ENCODE results near the gene PTDSS2. TPM values are rescaled to one million over a fixed set of nuclear protein-coding genes. Genes with fewer than 3 reads are reported as not detected.
A peak's percentile ranks its signal among the peaks of the same experiment; 100 is the strongest.

PTDSS2 gene
- total and polyA plus RNA-seq, 9 of the 15 experiments (the other 6 are each of a cell fraction or from before 2014, with no cell fraction given): 0.45 to 53.9 (median 17.2) TPM

DNA sequence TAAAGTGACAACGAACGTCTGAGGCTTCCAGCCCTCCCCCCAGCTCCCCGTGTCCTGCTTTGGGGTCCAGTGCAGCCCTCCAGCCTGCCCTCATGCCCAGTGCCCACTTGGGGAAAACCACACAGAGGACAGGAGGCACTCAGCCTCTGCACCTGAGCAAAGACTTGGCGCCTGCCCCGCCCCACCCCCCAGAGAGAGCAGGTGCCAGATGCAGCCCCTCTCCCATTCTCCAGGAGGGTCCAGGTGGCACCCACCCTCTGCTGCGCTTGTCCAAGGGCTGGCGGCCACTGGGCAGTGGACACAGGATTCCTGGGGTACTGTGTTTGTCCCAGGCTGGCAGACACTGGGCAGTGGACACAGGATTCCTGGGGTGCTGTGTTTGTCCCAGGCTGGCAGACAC is 41.3 kb downstream of the PTDSS2 start (continued):
- TF ChIP-seq ZNF174 (CRISPR knock-in tag; IDR thresholded peaks at IDR 0.05): no peak
- no peak for TF ChIP-seq ZNF146 (CRISPR knock-in tag; IDR thresholded peaks at IDR 0.05; ENCODE audit: unreplicated experiment)

DNA sequence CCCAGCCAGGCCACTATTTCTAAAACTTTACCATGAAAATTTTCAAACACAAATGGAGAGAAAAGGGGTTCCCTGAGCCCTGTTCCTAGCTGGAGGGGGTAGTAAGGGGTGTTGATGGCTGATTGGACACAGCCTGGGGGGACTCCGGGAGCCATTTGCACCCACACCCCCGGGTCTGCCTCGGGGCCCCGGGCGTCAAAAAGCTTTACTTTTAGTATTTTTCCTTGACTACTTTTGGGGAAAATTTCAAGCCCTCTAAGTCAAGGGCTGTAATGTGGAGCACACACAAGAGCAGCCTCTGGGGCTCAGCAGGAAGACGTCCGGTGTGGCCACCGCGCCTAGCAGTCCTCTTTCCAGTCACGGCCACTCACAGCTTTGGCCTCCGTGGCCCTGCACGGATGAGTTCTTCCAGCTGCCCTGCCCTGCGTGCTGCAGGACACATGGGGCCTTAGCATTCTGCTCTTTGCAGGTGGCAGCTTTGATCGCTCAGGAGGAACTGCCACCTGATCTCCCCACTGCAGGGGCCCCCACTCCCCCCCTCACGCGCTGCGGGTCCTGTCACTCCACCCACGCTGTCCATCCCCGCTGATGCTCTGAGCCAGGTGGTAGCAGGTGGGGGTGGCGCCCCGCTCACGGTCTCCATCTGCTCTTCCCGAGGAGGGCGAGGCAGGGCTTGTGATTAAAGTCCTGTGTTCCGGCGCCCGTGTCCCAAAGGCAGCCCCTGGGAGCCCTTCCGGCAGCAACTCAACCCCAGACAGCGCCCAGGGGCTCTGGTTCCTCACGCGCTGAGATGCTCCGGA is 42.5 kb downstream of the PTDSS2 start:
- H3K9me3 ChIP-seq (replicated peaks; ENCODE audit: control insufficient read depth, insufficient read depth, low read depth, low read length): peaks cover 4% of the 10 kb centered on the region
- intact Hi-C loops (cut with micrococcal nuclease): no loop called here
- no TSS peak for BruUV-seq (replicated peaks)
- in situ Hi-C loops (cut with MboI): no loop called here
- ChIA-PET POLR2A (interaction anchor here (0.7 to 2.3 kb wide), 6 partner anchors 10 to 32 kb away, joined by 4 to 13 read pairs (median 8); partner anchors contain the start of gene RNH1), CTCF (ENCODE audit: low intra/inter-chr PET ratio) (no interaction called here)
- WGBS (ENCODE audit: insufficient coverage, low coverage, missing lambda C conversion rate): 89% methylated on average over 32 of the region's 32 CpGs
- no peak overlapping the region for H2AFZ ChIP-seq (ENCODE audit: low read depth, low read length)
- FAIRE-seq: no peak
- peaks cover 0 to 37% of the 10 kb centered on the region in 2 experiments; a peak in 2 of 5 replicates for H3K4me1 ChIP-seq (replicated peaks in 1 of 2; ENCODE audit: control insufficient read depth in 2 of 2, insufficient read depth in 2 of 2, low read length in 2 of 2)
- peak; percentile 32 for ATAC-seq
- no peak overlapping the region for H3K4me3 ChIP-seq
- no peak overlapping the region for H3K27ac ChIP-seq (ENCODE audit: extremely low read depth, low read depth, low read length)
- H3K4me2 ChIP-seq (ENCODE audit: insufficient read depth, low read length): no peak overlapping the region
- H3K9ac ChIP-seq (ENCODE audit: insufficient read depth in 1 of 2, low read depth in 2 of 2, low read length in 2 of 2): peak overlapping the region in 1 of 2 experiments; percentile 40; a peak in 1 of 4 replicates
- H3K9me1 ChIP-seq (ENCODE audit: control insufficient read depth, insufficient read depth, low read length): peaks cover 3% of the 10 kb centered on the region
- H3K79me2 ChIP-seq (ENCODE audit: control insufficient read depth, insufficient read depth, low read length): peaks cover 5% of the 10 kb centered on the region; the same call in 2 of the 3 replicates
- H3K36me3 ChIP-seq (ENCODE audit: control insufficient read depth, insufficient read depth, low read length): peaks cover 89% of the 10 kb centered on the region
- DNase-seq (ENCODE audit: extremely low read depth in 1 of 4, low spot score in 3 of 4): no peak
- H3K27me3 ChIP-seq (ENCODE audit: control insufficient read depth in 2 of 2, insufficient read depth in 2 of 2, low read length in 2 of 2): no peaks in the 10 kb centered on the region
- no peaks in the 10 kb centered on the region for H4K20me1 ChIP-seq (replicated peaks; ENCODE audit: control insufficient read depth, insufficient read depth, low read length)
- TF ChIP-seq NFXL1 (CRISPR knock-in tag; IDR thresholded peaks at IDR 0.05) (no peak), MYC (IDR thresholded peaks at IDR 0.05; ENCODE audit: low read depth, low read length) (no peak), MYC (CRISPR knock-in tag; IDR thresholded peaks at IDR 0.05; ENCODE audit: borderline replicate concordance, low read depth) (no peak), RBM22 (IDR thresholded peaks at IDR 0.05; ENCODE audit: low read depth, low read length, poor library complexity, severe bottlenecking) (peak; percentile 89), ZNF583 (CRISPR knock-in tag; IDR thresholded peaks at IDR 0.05) (no peak), POLR2A (conservative IDR thresholded peaks at IDR 0.05) (0 out of 2 replicates have a peak, but pooled peaks have one; percentile 3), ZNF197 (CRISPR knock-in tag; IDR thresholded peaks at IDR 0.05; ENCODE audit: low read depth) (no peak), GABPA (tag; conservative IDR thresholded peaks at IDR 0.05; ENCODE audit: low read depth) (no peak), LEF1 (IDR thresholded peaks at IDR 0.05) (no peak), FOXJ3 (CRISPR knock-in tag; IDR thresholded peaks at IDR 0.05) (no peak), ZNF717 (CRISPR knock-in tag; IDR thresholded peaks at IDR 0.05) (no peak), CCNT2 (IDR thresholded peaks at IDR 0.05; ENCODE audit: borderline replicate concordance, extremely low read depth, insufficient read length, low read depth, low read length) (peak; percentile 30), RBFOX2 (IDR thresholded peaks at IDR 0.05; ENCODE audit: low read depth, low read length) (peak; percentile 56), TCF3 (CRISPR knock-in tag; IDR thresholded peaks at IDR 0.05) (no peak), HSF4 (CRISPR knock-in tag; IDR thresholded peaks at IDR 0.05; ENCODE audit: borderline replicate concordance) (no peak), SOX6 (IDR thresholded peaks at IDR 0.05) (no peak), NRF1 (conservative IDR thresholded peaks at IDR 0.05 in 1 of 2, IDR thresholded peaks at IDR 0.05 in 1 of 2) (no peak)
- TF ChIP-seq, protein P1, sequence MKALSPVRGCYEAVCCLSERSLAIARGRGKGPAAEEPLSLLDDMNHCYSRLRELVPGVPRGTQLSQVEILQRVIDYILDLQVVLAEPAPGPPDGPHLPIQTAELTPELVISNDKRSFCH (CRISPR knock-in tag; IDR thresholded peaks at IDR 0.05): no peak
- TF ChIP-seq, protein P1 (tag; IDR thresholded peaks at IDR 0.05): no peak
